ENCODE measurements around the gene SALL1. TPM values are rescaled to one million over a fixed set of nuclear protein-coding genes. Genes with fewer than 3 reads are reported as not detected.

The SALL1 gene
- polyA plus RNA-seq, 1 donor from 2014 or later: 0.22 TPM

- no peak overlapping the region for H3K27ac ChIP-seq (ENCODE audit: low read length)
Observed at GRCh38 chr16:51180719-51181502, 29.8 kb upstream of the SALL1 start.

GRCh38 chr16:51175081-51175480 lies 24.0 kb upstream of the SALL1 start:
- H3K9ac ChIP-seq (ENCODE audit: low read length): no peak overlapping the region
- H3K9me3 ChIP-seq (ENCODE audit: low read length): peaks cover 9% of the 10 kb centered on the region
- H3K9me2 ChIP-seq (ENCODE audit: insufficient read depth, low read length): no peaks in the 10 kb centered on the region
- no peak overlapping the region for H2AFZ ChIP-seq (ENCODE audit: low read depth, low read length)
- no peaks in the 10 kb centered on the region for H4K20me1 ChIP-seq (ENCODE audit: insufficient read depth)
- H3K79me2 ChIP-seq (replicated peaks; ENCODE audit: insufficient read depth, low read length): no peaks in the 10 kb centered on the region
- no peaks in the 10 kb centered on the region for H3F3A ChIP-seq (ENCODE audit: insufficient read depth, low read length, poor library complexity, severe bottlenecking)
- no peak overlapping the region for H3K4me3 ChIP-seq (ENCODE audit: low read length)
- no peak overlapping the region for H3K27ac ChIP-seq (ENCODE audit: low read length)
- no peak overlapping the region for H3K4me2 ChIP-seq (ENCODE audit: low read length)
- no peaks in the 10 kb centered on the region for H3K36me3 ChIP-seq (ENCODE audit: insufficient read depth, low read length)
- no peak for TF ChIP-seq RAD21 (conservative IDR thresholded peaks at IDR 0.05)
- TF ChIP-seq SMC3 (conservative IDR thresholded peaks at IDR 0.05; ENCODE audit: poor library complexity): no peak
- TF ChIP-seq CTCF (IDR thresholded peaks at IDR 0.05; ENCODE audit: poor library complexity, severe bottlenecking): no peak
- H3K27me3 ChIP-seq (ENCODE audit: insufficient read depth, low read depth, low read length): no peaks in the 10 kb centered on the region

More at GRCh38 chr16:51180719-51181502, 29.8 kb upstream of the SALL1 start:
- no peak overlapping the region for H3K9ac ChIP-seq (ENCODE audit: low read length)
- H3K36me3 ChIP-seq (ENCODE audit: insufficient read depth, low read length): no peaks in the 10 kb centered on the region
- H3F3A ChIP-seq (ENCODE audit: insufficient read depth, low read length, poor library complexity, severe bottlenecking): no peaks in the 10 kb centered on the region
- no peaks in the 10 kb centered on the region for H3K27me3 ChIP-seq (ENCODE audit: insufficient read depth, low read depth, low read length)
- no peaks in the 10 kb centered on the region for H3K79me2 ChIP-seq (replicated peaks; ENCODE audit: insufficient read depth, low read length)
- TF ChIP-seq RAD21 (conservative IDR thresholded peaks at IDR 0.05) (no peak), REST (IDR thresholded peaks at IDR 0.05; ENCODE audit: borderline replicate concordance) (no peak), POLR2AphosphoS5 (IDR thresholded peaks at IDR 0.05) (no peak), MXI1 (conservative IDR thresholded peaks at IDR 0.05; ENCODE audit: poor library complexity, severe bottlenecking) (no peak), CTCF (IDR thresholded peaks at IDR 0.05; ENCODE audit: poor library complexity, severe bottlenecking) (no peak), TAF1 (IDR thresholded peaks at IDR 0.05; ENCODE audit: low read depth) (no peak), SMC3 (conservative IDR thresholded peaks at IDR 0.05; ENCODE audit: poor library complexity) (no peak), EZH2 (IDR thresholded peaks at IDR 0.05; ENCODE audit: borderline replicate concordance, insufficient read depth, low read length, poor library complexity, severe bottlenecking) (no peak)
- no peak overlapping the region for H3K4me2 ChIP-seq (ENCODE audit: low read length)
- H3K9me3 ChIP-seq (ENCODE audit: low read length): no peaks in the 10 kb centered on the region
- H3K9me2 ChIP-seq (ENCODE audit: insufficient read depth, low read length): no peaks in the 10 kb centered on the region
- no peak overlapping the region for H3K4me3 ChIP-seq (ENCODE audit: low read length)
- no peak overlapping the region for H2AFZ ChIP-seq (ENCODE audit: low read depth, low read length)
- H4K20me1 ChIP-seq (ENCODE audit: insufficient read depth): no peaks in the 10 kb centered on the region

Measured in neural cell (in vitro differentiated cells).